GM23338 (cell line): ENCODE data around the gene THAP5. TPM values are rescaled to one million over a fixed set of nuclear protein-coding genes. Genes with fewer than 3 reads are reported as not detected.

ENCODE experiments used
- ATAC-seq: fragments of 200-7000 bp; cut with Tn5 transposase; 3 replicates; pipeline ENCODE4 v1.9.1; 2020
- DNase-seq: peaks from one replicate; pipeline ENCODE4 v3.0.0-alpha.2; 2015; ENCODE audit warnings: low spot score
- H2AFZ ChIP-seq: fragments of 200-600 bp; sonication (generic); 2 replicates; pipeline ENCODE4 v1.8.0; 2016; ENCODE audit warnings: antibody characterized with exemption, mild to moderate bottlenecking, moderate library complexity
- H3F3A ChIP-seq: fragments of 200-600 bp; sonication (generic); replicated peaks from 2 replicates; pipeline ENCODE4 v1.8.0; 2017; ENCODE audit warnings: antibody characterized with exemption, mixed run types, low read depth
- H3K27ac ChIP-seq: fragments of 200-600 bp; sonication (generic); 2 replicates; pipeline ENCODE4 v1.6.1; 2016; ENCODE audit warnings: low read depth
- H3K27me3 ChIP-seq: fragments of 200-600 bp; sonication (generic); 2 replicates; pipeline ENCODE4 v1.8.0; 2016; ENCODE audit warnings: mild to moderate bottlenecking, mixed run types, moderate library complexity; ENCODE audit not compliant: insufficient read depth
- H3K36me3 ChIP-seq: fragments of 200-600 bp; sonication (generic); 2 replicates; pipeline ENCODE4 v1.8.0; 2016; ENCODE audit warnings: mild to moderate bottlenecking; ENCODE audit not compliant: insufficient read depth
- H3K4me1 ChIP-seq: fragments of 200-600 bp; sonication (generic); 2 replicates; pipeline ENCODE4 v1.8.0; 2016; ENCODE audit warnings: mild to moderate bottlenecking, moderate library complexity; ENCODE audit not compliant: insufficient read depth
- H3K4me2 ChIP-seq: fragments of 200-600 bp; sonication (generic); 2 replicates; pipeline ENCODE4 v1.7.1; 2017; ENCODE audit warnings: mixed run types
- H3K4me3 ChIP-seq: fragments of 200-600 bp; sonication (generic); 2 replicates; pipeline ENCODE4 v1.6.1; 2016; ENCODE audit warnings: mixed run types
- H3K79me2 ChIP-seq: fragments of 200-600 bp; sonication (generic); replicated peaks from 2 replicates; pipeline ENCODE4 v1.8.0; 2017; ENCODE audit warnings: mild to moderate bottlenecking; ENCODE audit not compliant: insufficient read depth
- H3K9me2 ChIP-seq: fragments of 200-600 bp; sonication (generic); 2 replicates; pipeline ENCODE4 v1.8.0; 2017; ENCODE audit not compliant: insufficient read depth
- H4K20me1 ChIP-seq: fragments of 200-600 bp; sonication (generic); replicated peaks from 2 replicates; pipeline ENCODE4 v1.8.0; 2017; ENCODE audit warnings: mild to moderate bottlenecking; ENCODE audit not compliant: insufficient read depth
- H3K27ac Mint-ChIP-seq: 2 replicates; pipeline ENCODE4 v1.8.0; 2020; ENCODE audit warnings: inconsistent platforms, mild to moderate bottlenecking, moderate library complexity, mixed read lengths
- H3K27me3 Mint-ChIP-seq: 3 replicates; pipeline ENCODE4 v1.8.0; 2022; ENCODE audit warnings: low read depth, mild to moderate bottlenecking, moderate library complexity, mixed read lengths, inconsistent platforms; ENCODE audit not compliant: insufficient read depth, poor library complexity
- H3K36me3 Mint-ChIP-seq: 3 replicates; pipeline ENCODE4 v1.8.0; 2021; ENCODE audit warnings: low read depth, mild to moderate bottlenecking, inconsistent platforms, moderate library complexity, mixed read lengths
- H3K4me1 Mint-ChIP-seq: 3 replicates; pipeline ENCODE4 v1.8.0; 2020; ENCODE audit warnings: mild to moderate bottlenecking, inconsistent platforms, mixed read lengths
- H3K4me3 Mint-ChIP-seq: 3 replicates; pipeline ENCODE4 v1.8.0; 2021; ENCODE audit warnings: moderate library complexity, mild to moderate bottlenecking, inconsistent platforms, mixed read lengths
- H3K9me3 Mint-ChIP-seq: 3 replicates; pipeline ENCODE4 v1.8.0; 2020; ENCODE audit warnings: moderate library complexity, mild to moderate bottlenecking, inconsistent platforms, mixed read lengths
- CREB1 ChIP-seq: fragments of 250-450 bp; sonication (Bioruptor Pico); IDR thresholded peaks from 2 replicates; pipeline ENCODE4 v1.5.0; 2020; ENCODE audit warnings: low read depth, mild to moderate bottlenecking, moderate library complexity
- EZH2 ChIP-seq: fragments of 200-600 bp; sonication (generic); IDR thresholded peaks from one replicate; pipeline ENCODE4 v1.8.0; 2017; ENCODE audit warnings: antibody characterized with exemption, mild to moderate bottlenecking, low read depth; ENCODE audit not compliant: unreplicated experiment
- EZH2phosphoT487 ChIP-seq: fragments of 200-600 bp; sonication (generic); IDR thresholded peaks from one replicate; pipeline ENCODE4 v1.8.1; 2018; ENCODE audit warnings: antibody characterized with exemption; ENCODE audit not compliant: unreplicated experiment
- JUNB ChIP-seq: IDR thresholded peaks from one replicate; pipeline ENCODE4 v1.6.1; 2016; ENCODE audit warnings: antibody characterized with exemption; ENCODE audit not compliant: unreplicated experiment
- NANOG ChIP-seq: IDR thresholded peaks from 2 replicates; pipeline ENCODE4 v1.6.1; 2016; ENCODE audit warnings: antibody characterized with exemption, borderline replicate concordance
- POLR2AphosphoS5 ChIP-seq: IDR thresholded peaks from 2 replicates; pipeline ENCODE4 v1.6.1; 2016; ENCODE audit warnings: antibody characterized with exemption, low read depth
- REST ChIP-seq: IDR thresholded peaks from one replicate; pipeline ENCODE4 v1.6.1; 2018; ENCODE audit warnings: antibody characterized with exemption; ENCODE audit not compliant: unreplicated experiment
- STAT1 ChIP-seq: IDR thresholded peaks from one replicate; pipeline ENCODE4 v1.6.1; 2016; ENCODE audit warnings: antibody characterized with exemption; ENCODE audit not compliant: unreplicated experiment
- ZNF114 ChIP-seq: fragments of 250-450 bp; sonication (Bioruptor Pico); IDR thresholded peaks from 2 replicates; pipeline ENCODE4 v1.5.0; 2020; ENCODE audit warnings: mild to moderate bottlenecking, moderate library complexity
- ZNF331 ChIP-seq: fragments of 250-450 bp; sonication (Bioruptor Pico); IDR thresholded peaks from 2 replicates; pipeline ENCODE4 v1.5.0; 2020; ENCODE audit warnings: low read depth, mild to moderate bottlenecking, moderate library complexity
- polyA plus RNA-seq: library from polyadenylated mRNA; unstranded; fragments of >200 nt; fragmentation: Nextera tagmentation; extraction: Ambion mirVana; gene quantifications from 2 replicates; pipeline ENCODE4 v1.2.1, GENCODE V29; 2016
- total RNA-seq: library from RNA; depleted of rRNA; stranded (reverse); fragments of >200 nt; shearing (Covaris generic); gene quantifications from 2 replicates; pipeline ENCODE4 v1.2.3, GENCODE V29; 2014
- TF ChIP-seq, protein P1 (sequence below), 2 experiments: fragments of 200-600 bp in 1 of 2; sonication (generic) in 1 of 2; conservative IDR thresholded peaks; 2 replicates each; pipeline versions ENCODE4 v1.5.1 to v1.6.1; 2016 to 2017; ENCODE audit warnings: antibody characterized with exemption in 2 of 2, low read depth in 2 of 2, mild to moderate bottlenecking in 2 of 2, moderate library complexity in 1 of 2

Gene THAP5
- total and polyA plus RNA-seq, 2 experiments from 2014 or later, result 18.2 to 32.3 TPM

DNA sequence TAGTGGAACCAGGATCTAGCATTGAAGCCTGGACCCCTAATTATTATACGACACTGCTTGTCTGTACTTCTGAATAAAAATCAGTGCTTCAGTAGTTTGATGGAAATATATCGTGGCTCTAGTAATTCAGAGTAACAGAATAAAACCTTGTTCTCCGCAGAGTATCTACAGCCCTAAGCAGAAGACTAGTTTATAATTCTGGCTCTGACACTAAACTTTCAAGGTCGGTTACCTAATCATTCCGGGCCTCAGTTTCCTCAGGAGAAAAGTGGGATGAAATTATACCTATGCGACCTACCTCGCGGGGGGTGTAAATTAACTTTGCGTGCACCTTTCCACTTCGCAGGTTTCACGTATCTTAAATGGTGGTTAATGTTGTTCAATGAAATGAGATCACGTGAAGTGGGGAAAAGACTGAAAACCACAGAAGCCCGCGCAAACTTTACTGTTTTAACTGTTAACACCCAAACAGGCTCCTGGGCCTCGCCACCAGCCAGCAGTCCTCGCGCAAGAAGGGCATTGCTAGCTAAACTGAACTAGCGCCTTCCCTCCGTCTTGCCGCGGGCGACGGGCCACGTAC lies 615 bp downstream of the THAP5 start:
- ATAC-seq, result no peak
- H3K36me3 Mint-ChIP-seq, result peaks cover 32% of the 10 kb centered on the region; the same call in 2 of the 3 replicates
- H3K4me2 ChIP-seq, result peak overlapping the region; percentile 89
- no peaks in the 10 kb centered on the region for H3K9me2 ChIP-seq
- peaks cover 4% of the 10 kb centered on the region for H3K27me3 Mint-ChIP-seq
- H3K36me3 ChIP-seq, result peaks cover 12% of the 10 kb centered on the region
- no peaks in the 10 kb centered on the region for H3K27me3 ChIP-seq
- peak overlapping the region; percentile 30; the same call in 1 of the 2 replicates for H2AFZ ChIP-seq
- H3K79me2 ChIP-seq, result peaks cover 74% of the 10 kb centered on the region
- peak overlapping the region; percentile 98 for H3K27ac Mint-ChIP-seq
- peaks cover 19% of the 10 kb centered on the region; the same call in 2 of the 3 replicates for H3K4me1 Mint-ChIP-seq
- TF ChIP-seq ZNF114 (CRISPR knock-in tag), result no peak
- peaks cover 20% of the 10 kb centered on the region for H3K4me1 ChIP-seq
- H3K4me3 Mint-ChIP-seq, result peak overlapping the region; percentile 94
- no peaks in the 10 kb centered on the region; the same call in 2 of the 3 replicates for H3K9me3 Mint-ChIP-seq
- H3K4me3 ChIP-seq, result peak overlapping the region; percentile 66
- DNase-seq, result no peak
- H3K27ac ChIP-seq, result peak overlapping the region; percentile 93
- H4K20me1 ChIP-seq, result 0 out of 2 replicates have a peak, but pooled peaks cover 9% of the 10 kb centered on the region
- H3F3A ChIP-seq, result no peaks in the 10 kb centered on the region

DNA sequence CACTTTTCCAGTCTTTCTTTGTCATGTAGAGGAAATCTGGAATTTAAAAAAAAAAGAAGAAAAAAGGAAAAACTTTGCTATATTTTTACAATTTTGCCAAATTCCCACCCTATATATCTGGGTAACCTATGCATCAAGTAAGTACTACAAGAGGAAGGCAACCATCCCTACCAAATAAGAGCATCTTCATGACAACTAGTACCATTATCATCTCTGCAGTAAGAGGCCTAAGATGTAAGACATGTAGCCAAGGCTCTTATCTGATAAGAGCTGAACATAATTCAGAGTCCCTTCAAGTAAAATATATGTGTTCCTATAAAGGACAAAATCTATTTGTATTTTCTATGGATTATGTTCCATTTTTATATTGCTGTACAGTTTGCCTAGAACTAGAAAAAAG lies 3.5 kb downstream of the THAP5 start:
- Mint-ChIP-seq H3K36me3 (peaks cover 26% of the 10 kb centered on the region; the same call in 2 of the 3 replicates), H3K27me3 (peaks cover 5% of the 10 kb centered on the region), H3K27ac (no peak overlapping the region), H3K4me3 (no peak overlapping the region), H3K4me1 (peaks cover 11% of the 10 kb centered on the region; the same call in 2 of the 3 replicates), H3K9me3 (no peaks in the 10 kb centered on the region; the same call in 2 of the 3 replicates)
- DNase-seq, result no peak
- Histone ChIP-seq H3F3A (no peaks in the 10 kb centered on the region), H3K4me1 (peaks cover 20% of the 10 kb centered on the region), H3K4me2 (no peak overlapping the region), H2AFZ (no peak overlapping the region), H3K36me3 (no peaks in the 10 kb centered on the region; the same call in 1 of the 2 replicates), H3K9me2 (no peaks in the 10 kb centered on the region), H3K27ac (no peak overlapping the region), H3K4me3 (no peak overlapping the region), H3K27me3 (no peaks in the 10 kb centered on the region), H4K20me1 (0 out of 2 replicates have a peak, but pooled peaks cover 4% of the 10 kb centered on the region), H3K79me2 (peaks cover 46% of the 10 kb centered on the region)
- no peak for ATAC-seq
- TF ChIP-seq JUNB, result no peak
- no peak for TF ChIP-seq REST
- no peak for TF ChIP-seq STAT1
- TF ChIP-seq, protein P1, sequence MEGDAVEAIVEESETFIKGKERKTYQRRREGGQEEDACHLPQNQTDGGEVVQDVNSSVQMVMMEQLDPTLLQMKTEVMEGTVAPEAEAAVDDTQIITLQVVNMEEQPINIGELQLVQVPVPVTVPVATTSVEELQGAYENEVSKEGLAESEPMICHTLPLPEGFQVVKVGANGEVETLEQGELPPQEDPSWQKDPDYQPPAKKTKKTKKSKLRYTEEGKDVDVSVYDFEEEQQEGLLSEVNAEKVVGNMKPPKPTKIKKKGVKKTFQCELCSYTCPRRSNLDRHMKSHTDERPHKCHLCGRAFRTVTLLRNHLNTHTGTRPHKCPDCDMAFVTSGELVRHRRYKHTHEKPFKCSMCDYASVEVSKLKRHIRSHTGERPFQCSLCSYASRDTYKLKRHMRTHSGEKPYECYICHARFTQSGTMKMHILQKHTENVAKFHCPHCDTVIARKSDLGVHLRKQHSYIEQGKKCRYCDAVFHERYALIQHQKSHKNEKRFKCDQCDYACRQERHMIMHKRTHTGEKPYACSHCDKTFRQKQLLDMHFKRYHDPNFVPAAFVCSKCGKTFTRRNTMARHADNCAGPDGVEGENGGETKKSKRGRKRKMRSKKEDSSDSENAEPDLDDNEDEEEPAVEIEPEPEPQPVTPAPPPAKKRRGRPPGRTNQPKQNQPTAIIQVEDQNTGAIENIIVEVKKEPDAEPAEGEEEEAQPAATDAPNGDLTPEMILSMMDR (conservative IDR thresholded peaks at IDR 0.05; ENCODE audit: low read depth in 2 of 2), result no peak
- no peak for TF ChIP-seq EZH2
- TF ChIP-seq ZNF331 (CRISPR knock-in tag), result no peak
- no peak for TF ChIP-seq POLR2AphosphoS5
- TF ChIP-seq ZNF114 (CRISPR knock-in tag), result no peak
- no peak for TF ChIP-seq EZH2phosphoT487
- no peak for TF ChIP-seq CREB1
- no peak for TF ChIP-seq NANOG
